ENCODE data around the gene CBY2.
"Not testable (repeated sequence)": the region's sequence is repeated elsewhere in the genome, so short reads cannot be mapped to it uniquely, and the experiment has no call there.

CBY2 gene

DNA sequence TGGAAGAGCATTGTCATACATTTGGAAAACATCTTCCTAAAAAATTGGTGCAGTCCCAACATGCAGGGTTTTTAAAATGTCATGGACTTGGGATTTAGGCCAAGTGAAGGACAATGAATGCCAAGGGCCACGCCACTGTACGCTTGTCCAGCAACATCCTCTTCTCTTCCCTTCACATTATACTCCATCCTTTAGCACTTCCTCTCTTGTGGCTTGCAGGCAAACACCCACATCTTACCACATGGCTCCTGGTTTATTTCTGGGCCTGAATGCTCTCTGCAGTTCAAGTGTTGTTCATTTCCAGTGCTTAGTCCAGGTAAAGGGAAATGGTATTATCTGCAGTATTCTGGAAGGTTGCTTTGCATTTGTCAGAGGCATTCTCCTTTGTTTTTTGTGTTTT is 45.0 kb downstream of the CBY2 start:
- DNase-seq (ENCODE audit: extremely low spot score), result no peak
- POLR2A ChIA-PET, result no interaction called here
- no peak for TF ChIP-seq SUZ12 (IDR thresholded peaks at IDR 0.05)
- no peak for TF ChIP-seq FOXA1 (IDR thresholded peaks at IDR 0.05)
- no peak for TF ChIP-seq CTBP1 (IDR thresholded peaks at IDR 0.05; ENCODE audit: borderline replicate concordance)
- TF ChIP-seq NFRKB (IDR thresholded peaks at IDR 0.05), result no peak
- no peak for TF ChIP-seq ELF4 (IDR thresholded peaks at IDR 0.05)
- TF ChIP-seq L3MBTL2 (conservative IDR thresholded peaks at IDR 0.05), result no peak
- TF ChIP-seq, protein P1, sequence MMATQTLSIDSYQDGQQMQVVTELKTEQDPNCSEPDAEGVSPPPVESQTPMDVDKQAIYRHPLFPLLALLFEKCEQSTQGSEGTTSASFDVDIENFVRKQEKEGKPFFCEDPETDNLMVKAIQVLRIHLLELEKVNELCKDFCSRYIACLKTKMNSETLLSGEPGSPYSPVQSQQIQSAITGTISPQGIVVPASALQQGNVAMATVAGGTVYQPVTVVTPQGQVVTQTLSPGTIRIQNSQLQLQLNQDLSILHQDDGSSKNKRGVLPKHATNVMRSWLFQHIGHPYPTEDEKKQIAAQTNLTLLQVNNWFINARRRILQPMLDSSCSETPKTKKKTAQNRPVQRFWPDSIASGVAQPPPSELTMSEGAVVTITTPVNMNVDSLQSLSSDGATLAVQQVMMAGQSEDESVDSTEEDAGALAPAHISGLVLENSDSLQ (IDR thresholded peaks at IDR 0.05), result no peak
- TF ChIP-seq ZNF384 (IDR thresholded peaks at IDR 0.05), result no peak
- no peak for TF ChIP-seq FOXM1 (IDR thresholded peaks at IDR 0.05; ENCODE audit: borderline replicate concordance)
- TF ChIP-seq SP1 (IDR thresholded peaks at IDR 0.05), result no peak
- TF ChIP-seq ARNT (IDR thresholded peaks at IDR 0.05), result no peak
- TF ChIP-seq FOXK2 (IDR thresholded peaks at IDR 0.05), result no peak
- TF ChIP-seq TARDBP (IDR thresholded peaks at IDR 0.05), result no peak
- TF ChIP-seq LEF1 (IDR thresholded peaks at IDR 0.05; ENCODE audit: borderline replicate concordance), result no peak
- TF ChIP-seq BHLHE40 (IDR thresholded peaks at IDR 0.05; ENCODE audit: borderline replicate concordance), result no peak
- TF ChIP-seq HDGF (IDR thresholded peaks at IDR 0.05; ENCODE audit: borderline replicate concordance), result no peak
- CTCF ChIA-PET, result no interaction called here

DNA sequence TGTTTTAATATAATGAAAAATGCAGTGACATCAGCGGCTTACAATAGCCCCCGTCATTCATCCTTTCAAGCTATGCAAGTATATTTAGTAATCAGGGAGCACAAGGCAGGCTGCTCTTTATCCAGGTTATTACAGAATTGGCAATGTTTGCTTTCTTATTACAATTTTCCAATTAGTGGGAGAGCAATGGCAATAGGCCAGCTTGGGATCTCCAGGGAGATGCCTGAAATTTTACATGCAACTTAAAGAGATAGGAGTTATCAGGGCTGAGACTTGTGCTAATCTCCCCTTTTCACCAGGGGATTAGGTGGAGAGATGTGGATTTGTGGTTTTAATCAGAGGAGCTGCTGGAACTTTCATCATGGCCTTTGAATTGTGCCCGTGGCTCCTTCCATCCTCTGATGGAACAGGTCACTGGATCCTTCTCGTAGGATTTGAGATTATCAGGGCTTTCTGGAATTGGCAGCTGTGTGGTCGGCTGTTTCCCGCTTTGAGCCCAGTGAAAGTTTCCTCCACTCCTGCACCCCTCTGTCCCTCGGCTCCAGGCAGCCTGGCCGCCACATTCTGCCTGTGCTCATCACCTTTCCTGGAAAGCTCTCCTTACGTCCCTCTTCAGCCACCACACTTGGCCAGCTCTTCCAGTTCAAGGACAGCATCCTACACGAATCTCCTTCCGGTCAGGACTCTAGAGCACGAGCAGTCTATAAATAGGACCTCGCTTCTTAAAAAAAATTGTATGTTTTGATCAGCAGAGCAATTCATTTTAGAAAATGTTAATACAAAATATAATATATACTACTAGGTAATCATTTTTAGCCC is 47.0 kb downstream of the CBY2 start:
- no peak for DNase-seq (ENCODE audit: extremely low spot score)
- CTCF ChIA-PET, result interaction anchor here (0.9 kb wide), 1 partner anchor 38 kb away, joined by 3 read pairs; no protein-coding TSS in a partner anchor
- POLR2A ChIA-PET, result no interaction called here
- no peak for TF ChIP-seq BHLHE40 (IDR thresholded peaks at IDR 0.05; ENCODE audit: borderline replicate concordance)
- TF ChIP-seq NFRKB (IDR thresholded peaks at IDR 0.05), result no peak
- no peak for TF ChIP-seq ELF4 (IDR thresholded peaks at IDR 0.05)
- no peak for TF ChIP-seq HDGF (IDR thresholded peaks at IDR 0.05; ENCODE audit: borderline replicate concordance)
- no peak for TF ChIP-seq FOXM1 (IDR thresholded peaks at IDR 0.05; ENCODE audit: borderline replicate concordance)
- TF ChIP-seq L3MBTL2 (conservative IDR thresholded peaks at IDR 0.05), result no peak
- no peak for TF ChIP-seq CTBP1 (IDR thresholded peaks at IDR 0.05; ENCODE audit: borderline replicate concordance)
- no peak for TF ChIP-seq ARNT (IDR thresholded peaks at IDR 0.05)
- TF ChIP-seq TARDBP (IDR thresholded peaks at IDR 0.05), result no peak
- TF ChIP-seq, protein P1 (IDR thresholded peaks at IDR 0.05), result no peak
- TF ChIP-seq SP1 (IDR thresholded peaks at IDR 0.05), result no peak
- TF ChIP-seq FOXA1 (IDR thresholded peaks at IDR 0.05), result no peak
- no peak for TF ChIP-seq LEF1 (IDR thresholded peaks at IDR 0.05; ENCODE audit: borderline replicate concordance)
- no peak for TF ChIP-seq SUZ12 (IDR thresholded peaks at IDR 0.05)
- no peak for TF ChIP-seq FOXK2 (IDR thresholded peaks at IDR 0.05)
- no peak for TF ChIP-seq ZNF384 (IDR thresholded peaks at IDR 0.05)

DNA sequence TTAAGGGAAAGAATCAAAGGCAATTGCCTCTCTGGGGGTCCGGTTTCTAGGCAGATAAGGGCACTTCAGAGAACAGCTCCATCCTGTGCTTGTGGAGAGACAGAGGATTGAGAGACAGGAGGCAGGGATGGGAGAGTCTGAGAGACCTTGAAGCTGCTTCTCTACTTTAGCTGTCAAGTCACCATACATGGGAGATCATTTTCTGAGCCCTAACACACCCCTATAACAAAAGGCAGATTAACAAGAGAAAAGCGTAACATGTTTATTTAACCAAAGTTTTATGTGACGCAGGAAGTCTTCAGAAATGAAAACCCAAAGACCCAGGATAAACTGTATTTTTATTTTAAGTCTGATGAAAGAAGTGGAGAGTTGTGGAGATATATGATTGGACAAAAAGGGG is 48.4 kb downstream of the CBY2 start:
- ChIA-PET CTCF (no interaction called here), POLR2A (no interaction called here)
- TF ChIP-seq FOXK2 (IDR thresholded peaks at IDR 0.05) (no peak), ELF4 (IDR thresholded peaks at IDR 0.05) (no peak)

DNA sequence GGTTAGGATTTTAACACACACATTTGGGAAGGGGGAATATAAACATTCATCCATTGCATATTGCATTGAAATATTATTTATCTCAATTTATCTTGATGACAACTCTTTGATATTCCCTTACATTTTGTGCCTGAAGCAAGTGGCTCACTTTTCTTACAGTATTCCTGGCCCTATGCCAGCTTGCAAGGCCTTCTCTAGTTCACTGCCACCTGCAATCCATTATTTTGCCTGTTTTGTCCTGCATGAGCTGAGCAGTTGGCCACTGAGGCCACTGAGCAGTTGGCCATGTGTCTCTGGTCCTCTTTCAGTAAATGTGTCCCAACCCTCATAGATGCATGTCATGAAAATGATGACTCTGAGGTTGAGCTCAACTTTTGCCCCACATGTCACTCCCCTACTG is 49.8 kb downstream of the CBY2 start:
- POLR2A ChIA-PET, result no interaction called here
- CTCF ChIA-PET, result no interaction called here
- DNase-seq (ENCODE audit: extremely low spot score), result no peak
- no peak for TF ChIP-seq ELF4 (IDR thresholded peaks at IDR 0.05)
- no peak for TF ChIP-seq SUZ12 (IDR thresholded peaks at IDR 0.05)
- no peak for TF ChIP-seq FOXK2 (IDR thresholded peaks at IDR 0.05)
- TF ChIP-seq, protein P1 (IDR thresholded peaks at IDR 0.05), result no peak
- TF ChIP-seq FOXA1 (IDR thresholded peaks at IDR 0.05), result no peak
- TF ChIP-seq TARDBP (IDR thresholded peaks at IDR 0.05), result no peak
- no peak for TF ChIP-seq ARNT (IDR thresholded peaks at IDR 0.05)
- TF ChIP-seq HDGF (IDR thresholded peaks at IDR 0.05; ENCODE audit: borderline replicate concordance), result no peak
- no peak for TF ChIP-seq L3MBTL2 (conservative IDR thresholded peaks at IDR 0.05)
- TF ChIP-seq NFRKB (IDR thresholded peaks at IDR 0.05), result no peak
- no peak for TF ChIP-seq SP1 (IDR thresholded peaks at IDR 0.05)
- no peak for TF ChIP-seq FOXM1 (IDR thresholded peaks at IDR 0.05; ENCODE audit: borderline replicate concordance)
- no peak for TF ChIP-seq LEF1 (IDR thresholded peaks at IDR 0.05; ENCODE audit: borderline replicate concordance)
- TF ChIP-seq BHLHE40 (IDR thresholded peaks at IDR 0.05; ENCODE audit: borderline replicate concordance), result no peak
- TF ChIP-seq CTBP1 (IDR thresholded peaks at IDR 0.05; ENCODE audit: borderline replicate concordance), result no peak
- TF ChIP-seq ZNF384 (IDR thresholded peaks at IDR 0.05), result no peak

More for the DNA sequence above, 48.4 kb downstream of the CBY2 start:
- no peak for DNase-seq (ENCODE audit: extremely low spot score)

DNA sequence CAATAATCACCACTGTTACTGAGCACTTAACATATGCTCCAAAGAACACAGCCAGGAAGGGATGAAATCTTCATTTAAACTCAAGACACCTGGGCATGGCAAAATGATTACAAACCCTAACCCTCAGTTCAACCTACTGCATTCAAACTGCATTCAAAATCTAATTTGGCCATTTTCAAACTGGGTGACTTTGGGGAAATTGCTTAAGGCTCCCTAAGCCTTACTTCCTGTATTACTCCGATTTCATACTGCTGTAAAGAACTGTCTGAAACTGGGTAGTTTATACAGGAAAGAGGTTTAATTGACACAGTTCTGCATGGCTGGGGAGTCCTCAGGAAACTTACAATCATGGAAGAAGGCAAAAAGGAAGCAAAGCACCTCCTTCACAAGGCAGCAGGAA is 50.4 kb downstream of the CBY2 start:
- DNase-seq (ENCODE audit: extremely low spot score), result no peak
- CTCF ChIA-PET, result no interaction called here
- POLR2A ChIA-PET, result no interaction called here
- TF ChIP-seq, protein P1 (IDR thresholded peaks at IDR 0.05), result no peak
- no peak for TF ChIP-seq LEF1 (IDR thresholded peaks at IDR 0.05; ENCODE audit: borderline replicate concordance)
- TF ChIP-seq BHLHE40 (IDR thresholded peaks at IDR 0.05; ENCODE audit: borderline replicate concordance), result no peak
- TF ChIP-seq ARNT (IDR thresholded peaks at IDR 0.05), result no peak
- no peak for TF ChIP-seq CTBP1 (IDR thresholded peaks at IDR 0.05; ENCODE audit: borderline replicate concordance)
- TF ChIP-seq HDGF (IDR thresholded peaks at IDR 0.05; ENCODE audit: borderline replicate concordance), result no peak
- TF ChIP-seq FOXA1 (IDR thresholded peaks at IDR 0.05), result no peak
- TF ChIP-seq ELF4 (IDR thresholded peaks at IDR 0.05), result no peak

DNA sequence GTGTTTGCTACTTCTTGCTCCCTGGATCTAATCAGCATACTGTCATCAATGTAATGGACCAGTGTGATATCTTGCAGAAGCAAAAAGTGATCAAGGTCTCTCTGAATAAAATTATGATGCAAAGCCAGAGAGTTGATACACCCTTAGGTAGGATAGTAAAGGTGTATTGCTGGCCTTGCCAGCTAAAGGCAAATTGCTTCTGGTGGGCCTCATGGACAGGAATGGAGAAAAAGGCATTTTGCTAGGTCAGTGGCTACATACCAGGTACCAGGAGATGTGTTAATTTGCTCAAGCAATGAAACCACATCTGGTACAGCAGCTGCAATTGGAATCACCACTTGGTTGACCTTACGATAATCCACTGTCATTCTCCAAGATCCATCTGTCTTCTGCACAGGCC is 54.4 kb downstream of the CBY2 start:
- POLR2A ChIA-PET; CTCF ChIA-PET; DNase-seq (ENCODE audit: extremely low spot score): not testable (repeated sequence)

DNA sequence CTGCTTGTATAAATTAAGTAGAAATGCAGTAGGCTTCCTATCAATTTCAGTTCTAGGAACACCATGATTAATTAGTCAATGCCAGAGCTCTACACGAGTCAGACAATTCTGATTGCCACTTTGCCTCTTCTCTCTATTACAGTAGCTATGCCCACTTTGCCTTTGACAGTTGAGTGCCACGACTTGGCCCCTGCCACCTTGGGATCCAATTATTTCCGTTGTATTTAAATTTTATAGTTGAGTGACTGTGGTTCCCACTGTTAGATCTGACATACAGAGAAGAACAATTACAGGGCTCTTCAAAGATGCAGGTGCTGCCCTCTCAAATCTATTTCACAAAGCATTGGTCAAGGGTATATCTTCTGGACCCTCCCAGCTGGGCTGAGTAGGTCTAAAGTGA is 55.5 kb downstream of the CBY2 start:
- DNase-seq (ENCODE audit: extremely low spot score); CTCF ChIA-PET; POLR2A ChIA-PET: not testable (repeated sequence)

Measured in HEK293T (cell line).